ENCODE data around the gene TMCO4. TPM values are rescaled to one million over a fixed set of nuclear protein-coding genes. Genes with fewer than 3 reads are reported as not detected.

Gene TMCO4
- total and polyA plus RNA-seq, 11 donors: 6.3 to 14.3 (median 7.6) TPM

DNA sequence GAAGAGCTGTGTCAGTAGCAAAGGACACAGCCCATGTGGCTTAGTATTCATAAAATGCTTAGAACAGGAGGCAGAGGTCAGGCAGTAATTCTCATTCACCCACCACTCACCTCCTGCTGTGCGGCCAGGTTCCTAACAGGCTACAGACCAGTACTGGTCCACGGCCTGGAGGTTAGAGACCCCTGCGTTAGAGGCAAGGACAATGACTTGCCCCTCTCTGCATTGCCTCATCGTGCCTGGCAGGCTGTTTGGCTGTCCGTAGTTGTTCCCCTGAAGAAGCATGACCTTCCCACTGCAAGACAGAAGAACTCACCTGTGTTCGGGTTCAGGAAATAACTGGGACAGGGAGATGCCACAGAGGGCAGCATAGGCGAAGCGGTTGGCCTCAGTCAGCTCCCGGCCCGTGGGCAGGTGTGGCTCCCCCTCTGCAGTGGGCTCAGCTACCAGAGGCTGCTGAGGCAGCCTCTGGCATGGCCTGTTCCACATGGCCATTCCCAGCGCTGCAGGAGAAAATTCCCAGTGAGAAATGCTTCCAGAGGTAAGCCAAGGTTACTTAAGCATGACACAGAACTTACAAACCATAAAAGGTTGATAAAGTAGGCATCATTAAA lies 19.3 kb downstream of the TMCO4 start:
- WGBS, 4 donors: 87 to 94% (median 90%) methylated on average over 8 to 11 of the region's 11 CpGs
- intact Hi-C loops (cut with DNase I): no loop called here
- no peak overlapping the region for H3K4me3 ChIP-seq

DNA sequence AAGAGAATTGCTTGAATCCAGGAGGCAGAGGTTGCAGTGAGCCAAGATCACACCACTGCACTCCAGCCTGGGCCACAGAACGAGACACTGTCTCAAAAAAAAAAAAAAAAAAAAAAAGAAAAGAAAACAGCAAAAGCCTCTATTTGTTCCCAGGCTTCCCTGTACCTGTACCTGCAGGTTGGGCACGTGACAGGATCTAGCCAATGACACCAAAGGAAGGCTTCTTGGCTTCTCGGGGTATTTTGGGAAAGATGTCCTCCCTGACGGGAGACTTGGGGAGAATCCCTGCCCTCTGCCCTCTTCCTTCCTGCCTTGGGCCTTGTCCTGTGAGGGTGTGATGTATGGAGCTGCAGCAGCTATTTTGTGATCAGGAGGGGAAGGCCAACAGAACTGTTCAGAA lies 22.8 kb downstream of the TMCO4 start:
- no peaks in the 10 kb centered on the region for H3K9me3 ChIP-seq
- H3K36me3 ChIP-seq: peaks cover 0 to 60% (median 30%) of the 10 kb centered on the region in 9 donors
- no peaks in the 10 kb centered on the region for H3K4me1 ChIP-seq
- ATAC-seq (no peak), DNase-seq (no peak)
- H3K27ac ChIP-seq: no peak overlapping the region
- TF ChIP-seq, protein P1, sequence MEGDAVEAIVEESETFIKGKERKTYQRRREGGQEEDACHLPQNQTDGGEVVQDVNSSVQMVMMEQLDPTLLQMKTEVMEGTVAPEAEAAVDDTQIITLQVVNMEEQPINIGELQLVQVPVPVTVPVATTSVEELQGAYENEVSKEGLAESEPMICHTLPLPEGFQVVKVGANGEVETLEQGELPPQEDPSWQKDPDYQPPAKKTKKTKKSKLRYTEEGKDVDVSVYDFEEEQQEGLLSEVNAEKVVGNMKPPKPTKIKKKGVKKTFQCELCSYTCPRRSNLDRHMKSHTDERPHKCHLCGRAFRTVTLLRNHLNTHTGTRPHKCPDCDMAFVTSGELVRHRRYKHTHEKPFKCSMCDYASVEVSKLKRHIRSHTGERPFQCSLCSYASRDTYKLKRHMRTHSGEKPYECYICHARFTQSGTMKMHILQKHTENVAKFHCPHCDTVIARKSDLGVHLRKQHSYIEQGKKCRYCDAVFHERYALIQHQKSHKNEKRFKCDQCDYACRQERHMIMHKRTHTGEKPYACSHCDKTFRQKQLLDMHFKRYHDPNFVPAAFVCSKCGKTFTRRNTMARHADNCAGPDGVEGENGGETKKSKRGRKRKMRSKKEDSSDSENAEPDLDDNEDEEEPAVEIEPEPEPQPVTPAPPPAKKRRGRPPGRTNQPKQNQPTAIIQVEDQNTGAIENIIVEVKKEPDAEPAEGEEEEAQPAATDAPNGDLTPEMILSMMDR (IDR thresholded peaks at IDR 0.05): no peak
- TF ChIP-seq POLR2A (IDR thresholded peaks at IDR 0.05): no peak
- WGBS, 4 donors: 91 to 99% (median 95%) methylated on average over 4 of the region's 4 CpGs
- intact Hi-C loops (cut with DNase I): no loop called here
- H3K4me3 ChIP-seq: no peak overlapping the region
- H3K27me3 ChIP-seq: no peaks in the 10 kb centered on the region

More for the DNA sequence above, 19.3 kb downstream of the TMCO4 start:
- ATAC-seq: no peak
- Histone ChIP-seq H3K4me1 (no peaks in the 10 kb centered on the region), H3K36me3 (peaks cover 0 to 63% (median 28%) of the 10 kb centered on the region in 9 donors), H3K9me3 (no peaks in the 10 kb centered on the region), H3K27me3 (no peaks in the 10 kb centered on the region), H3K27ac (no peak overlapping the region)
- TF ChIP-seq, protein P1 (IDR thresholded peaks at IDR 0.05): no peak
- TF ChIP-seq POLR2A (IDR thresholded peaks at IDR 0.05): no peak
- DNase-seq: no peak

DNA sequence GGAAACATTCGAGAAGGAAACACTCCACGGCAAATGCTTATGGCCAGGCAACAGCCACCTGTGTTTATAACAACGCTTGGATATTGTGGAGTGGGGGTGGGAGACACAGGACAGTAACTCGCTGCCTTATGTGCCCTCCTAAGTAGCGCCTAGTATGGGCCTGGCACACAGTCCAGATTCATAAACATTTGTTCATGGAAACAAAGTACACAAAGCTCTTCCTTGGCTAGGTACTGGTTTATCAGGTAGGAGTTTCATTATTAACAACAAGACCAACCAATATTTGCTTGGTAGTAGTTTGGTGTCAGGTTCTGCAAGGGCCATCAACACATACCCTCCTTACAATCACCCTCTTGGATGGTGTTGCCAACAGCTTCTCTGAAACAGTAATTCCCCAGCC lies 23.4 kb downstream of the TMCO4 start:
- intact Hi-C loops (cut with DNase I): no loop called here
- TF ChIP-seq, protein P1 (IDR thresholded peaks at IDR 0.05): no peak
- TF ChIP-seq POLR2A (IDR thresholded peaks at IDR 0.05): no peak
- Histone ChIP-seq H3K9me3 (no peaks in the 10 kb centered on the region), H3K27me3 (no peaks in the 10 kb centered on the region), H3K27ac (no peak overlapping the region), H3K4me3 (no peak overlapping the region), H3K36me3 (peaks cover 0 to 65% (median 30%) of the 10 kb centered on the region in 9 donors), H3K4me1 (no peaks in the 10 kb centered on the region)
- ATAC-seq: no peak
- 91 to 98% (median 94%) methylated on average over 4 to 5 of the region's 5 CpGs for WGBS, 4 donors
- DNase-seq: no peak

DNA sequence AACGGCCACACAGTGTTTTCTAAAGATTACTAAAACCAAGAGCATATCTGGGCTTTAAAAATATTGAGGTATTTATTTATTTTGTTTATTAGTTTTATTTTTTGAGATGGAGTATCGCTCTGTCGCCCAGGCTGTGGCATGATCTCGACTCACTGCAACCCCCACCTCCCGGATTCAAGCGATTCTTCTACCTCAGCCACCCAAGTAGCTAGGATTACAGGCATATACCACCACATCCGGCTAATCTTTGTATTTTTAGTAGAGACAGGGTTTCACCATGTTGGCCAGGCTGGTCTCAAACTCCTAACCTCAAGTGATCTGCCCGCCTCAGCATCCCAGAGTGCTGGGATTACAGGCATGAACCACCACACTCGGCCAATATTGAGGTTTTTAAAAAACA lies 23.9 kb downstream of the TMCO4 start:
- 94 to 96% (median 95%) methylated on average over 9 of the region's 9 CpGs for WGBS, 4 donors

More for the DNA sequence above, 23.9 kb downstream of the TMCO4 start:
- intact Hi-C loops (cut with DNase I): no loop called here
- Histone ChIP-seq H3K4me1 (no peaks in the 10 kb centered on the region), H3K4me3 (no peak overlapping the region), H3K36me3 (peaks cover 0 to 69% (median 35%) of the 10 kb centered on the region in 9 donors), H3K9me3 (no peaks in the 10 kb centered on the region), H3K27ac (no peak overlapping the region), H3K27me3 (no peaks in the 10 kb centered on the region)
- DNase-seq: no peak
- no peak for ATAC-seq
- TF ChIP-seq POLR2A (IDR thresholded peaks at IDR 0.05): no peak
- TF ChIP-seq, protein P1 (IDR thresholded peaks at IDR 0.05): no peak
